ENCODE measurements around the gene RBFOX1.

The RBFOX1 gene

DNA sequence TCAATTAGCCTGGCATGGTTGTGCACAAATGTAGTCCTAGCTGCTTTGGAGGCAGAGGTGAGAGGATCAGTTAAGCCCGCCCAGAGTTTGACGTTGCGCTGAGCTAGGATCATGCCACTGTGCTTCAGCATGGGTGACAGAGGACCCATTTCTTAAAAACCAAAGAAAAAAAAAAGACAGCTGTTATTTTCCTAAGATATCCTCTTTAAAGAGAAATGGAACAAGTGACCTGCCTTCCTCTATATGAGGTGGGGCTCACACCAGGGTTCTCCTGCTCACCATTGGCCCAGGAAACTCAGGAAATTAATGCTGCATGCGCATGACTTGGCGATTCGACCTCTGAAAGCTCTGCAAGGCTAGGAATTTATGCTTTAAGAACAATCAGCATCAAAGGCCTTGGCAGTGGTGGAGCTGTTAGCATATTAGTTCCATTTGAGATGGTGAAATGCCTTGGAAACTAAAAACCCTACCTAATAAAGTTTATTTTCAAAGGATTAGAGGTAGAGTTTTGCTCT is 108.3 kb downstream of the RBFOX1 start:
- TF ChIP-seq, protein P1, sequence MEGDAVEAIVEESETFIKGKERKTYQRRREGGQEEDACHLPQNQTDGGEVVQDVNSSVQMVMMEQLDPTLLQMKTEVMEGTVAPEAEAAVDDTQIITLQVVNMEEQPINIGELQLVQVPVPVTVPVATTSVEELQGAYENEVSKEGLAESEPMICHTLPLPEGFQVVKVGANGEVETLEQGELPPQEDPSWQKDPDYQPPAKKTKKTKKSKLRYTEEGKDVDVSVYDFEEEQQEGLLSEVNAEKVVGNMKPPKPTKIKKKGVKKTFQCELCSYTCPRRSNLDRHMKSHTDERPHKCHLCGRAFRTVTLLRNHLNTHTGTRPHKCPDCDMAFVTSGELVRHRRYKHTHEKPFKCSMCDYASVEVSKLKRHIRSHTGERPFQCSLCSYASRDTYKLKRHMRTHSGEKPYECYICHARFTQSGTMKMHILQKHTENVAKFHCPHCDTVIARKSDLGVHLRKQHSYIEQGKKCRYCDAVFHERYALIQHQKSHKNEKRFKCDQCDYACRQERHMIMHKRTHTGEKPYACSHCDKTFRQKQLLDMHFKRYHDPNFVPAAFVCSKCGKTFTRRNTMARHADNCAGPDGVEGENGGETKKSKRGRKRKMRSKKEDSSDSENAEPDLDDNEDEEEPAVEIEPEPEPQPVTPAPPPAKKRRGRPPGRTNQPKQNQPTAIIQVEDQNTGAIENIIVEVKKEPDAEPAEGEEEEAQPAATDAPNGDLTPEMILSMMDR (IDR thresholded peaks at IDR 0.05), result no peak
- TF ChIP-seq ZFX (IDR thresholded peaks at IDR 0.05; ENCODE audit: borderline replicate concordance), result no peak
- H3K27ac ChIP-seq, result no peak overlapping the region

DNA sequence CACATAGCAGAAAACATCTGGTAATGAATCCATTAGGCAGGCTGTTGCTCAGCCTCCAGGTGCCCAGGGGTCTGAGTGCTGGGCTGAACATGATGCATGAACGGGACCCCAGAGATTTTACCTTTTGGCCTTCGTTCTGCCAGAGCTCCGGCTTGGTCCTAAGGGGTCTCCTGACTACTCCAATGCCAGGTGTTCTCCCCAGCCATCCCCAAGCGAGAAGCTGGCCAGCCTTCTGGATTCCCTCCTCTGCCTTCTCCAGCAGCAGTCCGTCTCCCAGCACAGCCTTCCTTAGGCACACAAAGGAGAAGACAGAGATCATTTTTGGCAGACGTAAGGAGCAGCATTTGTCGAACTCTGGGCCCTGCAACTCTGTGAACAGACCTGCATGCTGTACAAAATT is 109.4 kb downstream of the RBFOX1 start:
- H3K27ac ChIP-seq, result no peak overlapping the region
- TF ChIP-seq, protein P1 (IDR thresholded peaks at IDR 0.05), result no peak
- no peak for TF ChIP-seq ZFX (IDR thresholded peaks at IDR 0.05; ENCODE audit: borderline replicate concordance)

DNA sequence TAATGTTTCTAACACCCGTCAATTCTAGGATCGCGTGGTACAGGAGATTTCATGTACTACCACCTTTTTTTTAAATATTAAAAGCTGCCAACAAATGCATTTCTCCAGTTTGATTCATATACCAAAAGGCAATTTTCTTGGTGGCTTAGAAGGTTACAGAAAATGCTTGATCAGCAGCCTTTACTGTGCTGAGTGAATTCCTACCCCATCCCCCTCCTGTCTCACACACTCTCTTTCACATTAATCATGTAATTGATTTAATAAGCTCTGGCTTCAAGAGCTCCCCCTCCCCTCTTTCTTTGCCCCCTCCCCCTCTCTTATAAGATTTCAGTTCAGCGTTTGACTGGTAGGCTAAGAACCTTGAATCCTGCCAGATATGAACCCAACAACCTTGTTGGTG is 110.5 kb downstream of the RBFOX1 start:
- TF ChIP-seq, protein P1 (IDR thresholded peaks at IDR 0.05), result no peak
- TF ChIP-seq ZFX (IDR thresholded peaks at IDR 0.05; ENCODE audit: borderline replicate concordance), result no peak
- H3K27ac ChIP-seq, result no peak overlapping the region

DNA sequence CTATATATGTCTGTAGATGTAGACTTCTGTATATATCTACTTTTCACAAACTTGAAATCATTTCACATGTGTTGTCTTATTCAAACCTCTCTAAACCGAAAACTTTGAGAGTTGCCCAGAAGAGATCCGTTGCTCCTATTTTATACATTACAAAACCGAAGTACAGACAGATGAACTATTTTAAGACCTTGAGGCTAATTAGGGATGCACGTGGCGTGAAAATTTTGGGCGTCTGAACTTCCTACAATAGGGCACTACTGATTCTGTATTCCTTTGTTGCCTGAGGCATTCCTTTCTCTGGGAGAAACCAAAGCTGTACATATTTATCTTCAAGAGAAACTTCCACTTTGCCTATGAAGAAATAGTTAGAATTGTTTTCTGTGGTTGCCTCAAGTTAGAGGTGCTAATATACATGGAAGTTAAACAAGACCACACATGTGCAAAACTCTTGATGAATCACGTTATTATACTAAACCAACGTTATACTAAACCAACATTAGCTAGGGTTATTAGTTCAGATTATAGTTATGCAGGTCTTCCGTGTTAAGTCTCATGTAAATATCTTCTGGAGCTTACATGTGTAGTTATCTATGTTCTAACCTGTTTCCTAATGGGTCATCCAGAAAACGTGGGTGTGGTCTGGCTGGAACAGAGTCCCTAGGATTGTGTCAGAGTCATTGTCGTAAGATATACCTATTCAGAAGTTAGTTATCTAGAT is 111.2 kb downstream of the RBFOX1 start:
- TF ChIP-seq, protein P1 (IDR thresholded peaks at IDR 0.05), result no peak
- no peak for TF ChIP-seq ZFX (IDR thresholded peaks at IDR 0.05; ENCODE audit: borderline replicate concordance)
- H3K27ac ChIP-seq, result no peak overlapping the region

DNA sequence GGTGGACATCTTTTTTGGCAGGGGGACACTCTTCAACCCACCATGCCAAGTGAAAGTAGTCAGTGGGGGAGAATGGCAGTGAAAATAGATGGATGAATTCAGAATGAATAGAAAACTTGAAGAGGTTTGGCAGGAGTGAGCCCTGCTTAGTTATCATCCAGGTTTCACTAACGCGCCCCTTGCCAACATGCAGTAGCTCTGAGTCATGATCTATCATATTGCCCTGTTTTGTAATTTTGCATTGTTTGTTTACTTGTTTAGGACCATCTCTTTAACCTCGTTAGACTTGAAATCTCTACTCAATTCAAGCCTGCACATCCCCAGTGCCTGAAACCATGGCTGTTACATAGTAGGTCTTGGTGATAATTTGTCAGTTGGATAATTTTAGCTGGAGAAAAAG is 116.7 kb downstream of the RBFOX1 start:
- TF ChIP-seq, protein P1 (IDR thresholded peaks at IDR 0.05), result no peak
- no peak for TF ChIP-seq ZFX (IDR thresholded peaks at IDR 0.05; ENCODE audit: borderline replicate concordance)
- no peak overlapping the region for H3K27ac ChIP-seq

DNA sequence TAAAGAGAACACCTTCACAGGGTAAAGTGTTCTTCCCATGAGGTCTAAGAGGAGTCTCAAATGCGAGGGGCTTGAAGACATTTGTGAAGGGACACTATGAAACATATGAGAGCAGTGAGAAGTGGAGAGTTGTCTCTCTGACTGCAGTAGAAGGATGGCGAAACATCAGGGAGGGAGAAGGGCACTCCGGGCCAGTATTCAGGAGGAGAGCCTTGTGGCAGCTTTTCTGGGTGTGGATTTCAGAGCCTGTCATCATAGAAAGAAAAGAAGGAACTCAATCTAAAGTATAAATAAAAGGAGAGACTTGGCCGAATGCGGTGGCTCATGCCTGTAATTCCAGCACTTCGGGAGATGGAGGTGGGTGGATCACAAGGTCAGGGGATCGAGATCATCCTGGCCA is 117.2 kb downstream of the RBFOX1 start:
- H3K27ac ChIP-seq, result no peak overlapping the region
- TF ChIP-seq ZFX (IDR thresholded peaks at IDR 0.05; ENCODE audit: borderline replicate concordance), result no peak
- TF ChIP-seq, protein P1 (IDR thresholded peaks at IDR 0.05), result no peak

DNA sequence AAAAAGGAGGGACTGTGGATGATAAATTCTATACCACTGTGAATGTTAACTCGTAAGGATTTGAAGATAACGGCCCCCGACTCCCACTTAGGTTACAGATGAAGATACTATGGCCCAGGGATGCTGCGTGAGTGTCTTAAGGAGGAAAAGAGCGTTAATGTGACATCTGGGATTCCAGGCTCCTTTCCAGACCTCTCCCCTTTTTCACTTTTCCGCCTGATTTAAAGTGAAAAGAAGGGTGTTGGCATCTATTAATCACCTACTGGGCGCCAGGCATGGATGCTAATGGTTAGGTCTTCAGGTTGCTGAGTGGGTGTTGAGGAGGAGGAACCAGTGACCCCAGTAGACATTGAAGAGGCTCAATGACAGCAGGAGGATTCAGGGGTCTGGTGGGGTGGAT is 117.8 kb downstream of the RBFOX1 start:
- H3K27ac ChIP-seq, result no peak overlapping the region
- TF ChIP-seq ZFX (IDR thresholded peaks at IDR 0.05; ENCODE audit: borderline replicate concordance), result no peak
- TF ChIP-seq, protein P1 (IDR thresholded peaks at IDR 0.05), result no peak
